GM12872 (cell line): ENCODE data around the gene EXO1.

ENCODE experiments used
- CTCF ChIP-seq: IDR thresholded peaks from 3 replicates; pipeline ENCODE4 v1.5.1; 2011; ENCODE audit warnings: low read depth, mild to moderate bottlenecking, low read length, moderate library complexity; ENCODE audit not compliant: insufficient read depth

Gene EXO1

GRCh38 chr1:241816008-241816407 is 32.0 kb upstream of the EXO1 start:
- no peak for TF ChIP-seq CTCF

GRCh38 chr1:241817331-241817792 is 30.6 kb upstream of the EXO1 start:
- no peak for TF ChIP-seq CTCF

- no peak for TF ChIP-seq CTCF
These were observed 29.9 kb upstream of the EXO1 start for GRCh38 chr1:241817956-241818612.

- TF ChIP-seq CTCF, result no peak
These were observed 28.6 kb upstream of the EXO1 start for GRCh38 chr1:241819340-241819866.

GRCh38 chr1:241821363-241821762 is 26.6 kb upstream of the EXO1 start:
- no peak for TF ChIP-seq CTCF

GRCh38 chr1:241822846-241823245 is 25.2 kb upstream of the EXO1 start:
- no peak for TF ChIP-seq CTCF

GRCh38 chr1:241823925-241824324 is 24.1 kb upstream of the EXO1 start:
- no peak for TF ChIP-seq CTCF
